Mammary epithelial cell (primary cell): ENCODE results near the gene PTTG1IP.

Experiments used
- EZH2 ChIP-seq: IDR thresholded peaks from 2 replicates; pipeline ENCODE4 v1.6.1; 2012; ENCODE audit warnings: low read length, inconsistent platforms, borderline replicate concordance
- TF ChIP-seq, protein P1 (sequence below), 2 donors: IDR thresholded peaks in 1 of 2; conservative IDR thresholded peaks in 1 of 2; 2 replicates each; pipeline ENCODE4 v1.5.1; 2011 to 2012; ENCODE audit warnings: inconsistent platforms in 2 of 2, low read length in 2 of 2, mild to moderate bottlenecking in 2 of 2, control low read depth in 1 of 2, low read depth in 1 of 2; ENCODE audit not compliant: insufficient read depth in 1 of 2; ENCODE audit errors: extremely low read depth in 1 of 2

DNA sequence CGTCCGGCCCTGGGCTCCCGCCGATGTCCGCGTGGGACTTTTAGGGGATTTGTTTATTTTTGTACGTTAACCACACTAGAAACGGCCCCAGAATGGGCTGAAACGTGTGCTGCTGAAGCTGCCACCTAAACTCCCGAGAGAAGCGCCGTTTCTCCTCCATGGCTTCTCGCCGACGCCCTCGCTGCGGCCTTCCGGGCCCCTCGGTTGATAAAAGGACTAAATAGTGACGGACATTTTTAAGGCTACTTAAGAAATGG, 678 bp upstream of the PTTG1IP start:
- TF ChIP-seq, protein P1, sequence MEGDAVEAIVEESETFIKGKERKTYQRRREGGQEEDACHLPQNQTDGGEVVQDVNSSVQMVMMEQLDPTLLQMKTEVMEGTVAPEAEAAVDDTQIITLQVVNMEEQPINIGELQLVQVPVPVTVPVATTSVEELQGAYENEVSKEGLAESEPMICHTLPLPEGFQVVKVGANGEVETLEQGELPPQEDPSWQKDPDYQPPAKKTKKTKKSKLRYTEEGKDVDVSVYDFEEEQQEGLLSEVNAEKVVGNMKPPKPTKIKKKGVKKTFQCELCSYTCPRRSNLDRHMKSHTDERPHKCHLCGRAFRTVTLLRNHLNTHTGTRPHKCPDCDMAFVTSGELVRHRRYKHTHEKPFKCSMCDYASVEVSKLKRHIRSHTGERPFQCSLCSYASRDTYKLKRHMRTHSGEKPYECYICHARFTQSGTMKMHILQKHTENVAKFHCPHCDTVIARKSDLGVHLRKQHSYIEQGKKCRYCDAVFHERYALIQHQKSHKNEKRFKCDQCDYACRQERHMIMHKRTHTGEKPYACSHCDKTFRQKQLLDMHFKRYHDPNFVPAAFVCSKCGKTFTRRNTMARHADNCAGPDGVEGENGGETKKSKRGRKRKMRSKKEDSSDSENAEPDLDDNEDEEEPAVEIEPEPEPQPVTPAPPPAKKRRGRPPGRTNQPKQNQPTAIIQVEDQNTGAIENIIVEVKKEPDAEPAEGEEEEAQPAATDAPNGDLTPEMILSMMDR (conservative IDR thresholded peaks at IDR 0.05 in 1 of 2, IDR thresholded peaks at IDR 0.05 in 1 of 2; ENCODE audit: extremely low read depth in 1 of 2, insufficient read depth in 1 of 2, low read depth in 1 of 2, low read length in 2 of 2) = no peak
- TF ChIP-seq EZH2 = no peak
